EL (cell line): ENCODE measurements around the gene AGAP5.
"Not testable (repeated sequence)": the region's sequence is repeated elsewhere in the genome, so short reads cannot be mapped to it uniquely, and the experiment has no call there.

Experiments used
- DNase-seq: peaks from one replicate; pipeline ENCODE4 v3.0.0-alpha.2; 2016

Gene AGAP5

DNA sequence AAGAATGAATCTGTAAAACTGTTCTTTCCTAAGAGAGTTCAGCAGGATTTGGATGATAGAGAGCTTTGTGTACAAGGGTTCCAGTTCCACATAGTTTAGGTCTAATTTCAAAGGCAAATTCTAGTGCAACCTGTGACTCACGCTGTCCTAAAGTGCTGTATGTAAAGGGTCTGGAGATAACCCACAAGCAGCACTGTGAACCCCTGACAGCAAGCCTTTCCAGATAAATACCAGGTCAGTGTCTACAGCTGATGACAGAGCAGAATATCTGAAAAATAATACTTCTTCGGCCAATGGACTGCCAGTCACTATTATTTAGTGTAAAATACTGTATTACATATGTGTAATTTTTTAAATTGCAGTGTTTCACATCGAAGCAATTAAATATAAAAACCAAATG lies 16.0 kb upstream of the AGAP5 start:
- not testable (repeated sequence) for DNase-seq

DNA sequence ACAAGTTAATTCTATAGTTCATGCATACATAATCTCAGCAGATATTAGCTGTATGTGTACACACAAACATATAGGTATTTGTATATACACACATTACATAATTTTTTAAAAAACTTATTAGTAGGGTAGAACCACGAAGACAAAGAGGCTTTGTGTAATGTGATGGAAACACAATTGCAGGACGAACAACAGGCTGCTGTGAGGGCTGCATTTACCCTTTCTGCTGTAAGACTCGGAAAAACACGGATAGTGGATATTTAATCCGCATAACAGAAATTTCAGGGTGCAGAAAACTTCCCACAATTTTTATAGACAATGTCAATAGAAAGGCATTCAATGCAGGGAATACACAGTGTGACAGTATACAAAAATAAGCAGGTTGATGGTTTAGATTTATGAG lies 13.8 kb upstream of the AGAP5 start:
- DNase-seq: not testable (repeated sequence)

DNA sequence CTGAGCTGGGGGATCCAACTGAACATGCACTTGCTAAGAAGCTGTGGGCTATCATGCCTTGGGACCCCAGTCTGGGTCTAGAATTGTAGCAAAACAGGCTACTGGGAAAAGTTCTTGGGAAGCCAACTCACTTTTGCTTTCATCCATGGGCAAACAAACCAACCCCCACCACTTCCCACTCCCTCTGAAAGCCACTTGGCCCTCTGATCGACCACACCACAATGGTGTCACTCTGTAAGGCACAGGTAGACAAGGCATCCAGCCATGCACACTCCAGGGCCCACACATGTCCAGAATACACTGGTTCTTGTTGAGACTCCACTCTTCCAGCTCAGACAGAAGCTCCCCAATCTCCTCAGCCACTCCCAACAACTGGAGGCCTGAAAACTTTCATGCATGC lies 10.2 kb upstream of the AGAP5 start:
- DNase-seq: not testable (repeated sequence)

DNA sequence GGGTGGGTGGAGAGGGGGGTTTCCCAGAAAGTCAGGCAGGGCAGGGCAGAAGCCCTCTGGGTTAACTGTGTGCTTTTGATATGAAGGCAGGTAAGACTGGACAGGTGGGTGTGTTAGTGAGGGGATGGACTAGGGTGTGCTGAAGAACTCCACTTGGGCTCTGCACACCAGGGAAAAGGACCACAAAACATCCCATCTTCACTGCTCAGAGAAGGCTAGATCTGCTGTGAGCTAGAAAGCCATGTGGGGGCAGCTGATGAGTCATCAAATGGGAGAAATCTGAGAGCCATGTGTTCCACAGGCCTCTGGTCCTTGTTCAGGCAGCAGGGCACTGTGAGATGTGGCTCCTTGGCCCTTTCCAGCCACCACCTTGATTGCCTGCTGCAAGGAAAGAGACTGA lies 9.7 kb upstream of the AGAP5 start:
- not testable (repeated sequence) for DNase-seq

DNA sequence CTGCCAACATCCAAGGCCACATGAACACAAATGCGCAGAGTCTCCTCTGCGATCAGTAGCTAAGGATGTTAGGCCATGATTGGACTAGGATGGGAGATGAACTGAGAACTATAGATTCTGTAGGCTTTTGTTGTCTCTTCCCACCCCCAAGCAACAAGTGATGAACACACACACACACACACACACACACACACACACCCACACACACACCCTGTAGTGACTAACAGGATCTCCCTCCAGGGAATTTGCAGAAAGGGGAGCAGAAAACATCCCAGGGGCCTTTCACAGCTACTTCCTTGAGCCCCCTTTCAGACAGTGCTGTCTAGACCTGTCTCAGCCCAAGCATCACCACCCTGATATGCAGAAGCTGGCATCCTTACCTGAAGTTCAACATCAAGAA lies 8.6 kb upstream of the AGAP5 start:
- peak; percentile 13 for DNase-seq

DNA sequence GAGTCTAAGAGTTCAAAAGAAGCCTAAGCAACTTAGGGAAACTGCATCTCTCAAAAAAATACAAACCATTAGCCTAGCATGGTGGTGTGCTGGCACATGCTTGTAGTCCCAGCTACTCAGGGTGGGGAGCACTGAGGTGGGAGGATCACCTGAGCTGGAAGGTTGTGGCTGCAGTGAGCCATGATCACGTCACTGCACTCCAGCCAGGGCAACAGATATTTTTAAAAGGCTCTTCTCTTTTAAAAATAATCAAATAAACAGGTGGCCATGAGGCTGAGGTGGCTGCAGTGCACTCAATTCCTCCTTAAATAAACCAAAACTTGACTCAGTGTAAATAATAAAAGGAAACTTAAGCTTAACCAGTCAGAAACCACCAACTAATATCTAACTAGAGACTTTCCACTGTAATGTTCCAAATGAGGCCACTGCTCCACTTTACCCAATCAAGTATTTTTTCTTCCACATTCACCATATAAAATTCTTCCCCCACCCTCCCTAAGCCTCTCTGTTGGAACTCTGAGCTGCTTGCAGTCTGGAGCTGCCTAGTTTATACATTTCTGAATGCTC lies 7.7 kb upstream of the AGAP5 start:
- DNase-seq: not testable (repeated sequence)

DNA sequence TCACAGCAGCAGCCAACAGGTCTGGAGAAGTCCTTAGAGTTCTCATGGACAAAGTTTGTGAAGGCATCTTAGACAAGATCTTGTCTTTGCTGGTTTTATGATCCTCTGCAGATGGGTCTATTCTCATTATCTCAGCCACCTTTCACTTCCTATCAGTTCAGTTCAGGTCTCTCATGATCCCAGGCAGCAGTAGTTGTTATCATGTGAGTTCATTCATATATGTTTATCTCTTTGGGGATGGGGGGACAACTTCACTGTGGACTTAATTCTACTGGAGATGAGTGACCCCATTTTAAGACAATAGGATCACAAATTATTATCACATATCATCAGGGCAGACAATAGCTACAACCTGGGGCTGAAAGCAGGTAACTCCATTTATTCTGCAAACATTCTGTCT lies 6.0 kb upstream of the AGAP5 start:
- not testable (repeated sequence) for DNase-seq

DNA sequence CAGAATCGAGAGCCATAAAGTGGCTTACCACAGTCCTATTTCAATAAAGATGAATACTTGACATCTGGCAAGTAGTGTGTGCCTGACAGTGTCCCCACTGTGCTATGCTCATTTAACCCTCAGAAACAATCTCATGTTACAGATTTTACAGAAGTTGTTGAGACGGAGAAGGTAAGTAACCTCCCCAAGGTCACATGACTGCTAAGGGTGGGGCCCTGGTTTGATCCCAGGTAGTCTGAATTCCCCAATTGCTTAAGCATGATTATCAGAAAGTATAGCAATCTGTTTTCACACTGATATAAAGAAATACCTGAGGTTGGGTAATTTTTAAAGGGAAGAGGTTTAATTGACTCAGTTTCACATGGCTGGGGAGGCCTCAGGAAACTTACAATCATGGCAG lies 910 bp upstream of the AGAP5 start:
- not testable (repeated sequence) for DNase-seq

DNA sequence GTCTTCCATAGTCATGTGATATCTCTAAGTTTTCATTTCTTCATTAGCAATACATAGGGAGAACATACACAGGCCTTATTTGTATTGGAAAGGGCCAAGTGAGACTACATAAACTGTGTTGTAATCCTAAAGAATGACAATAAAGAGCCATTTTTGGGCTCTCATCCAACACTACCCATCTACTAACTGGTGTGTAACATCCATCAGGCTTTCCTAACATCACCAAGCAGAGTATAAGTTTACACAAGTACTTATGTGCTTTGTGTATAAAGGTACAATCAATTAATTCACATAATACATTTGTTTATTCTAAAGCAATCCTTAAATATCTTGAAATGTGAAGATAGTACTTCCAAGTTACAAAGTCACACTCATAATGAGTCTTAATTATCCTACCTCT lies 2.6 kb downstream of the AGAP5 start:
- DNase-seq: not testable (repeated sequence)

DNA sequence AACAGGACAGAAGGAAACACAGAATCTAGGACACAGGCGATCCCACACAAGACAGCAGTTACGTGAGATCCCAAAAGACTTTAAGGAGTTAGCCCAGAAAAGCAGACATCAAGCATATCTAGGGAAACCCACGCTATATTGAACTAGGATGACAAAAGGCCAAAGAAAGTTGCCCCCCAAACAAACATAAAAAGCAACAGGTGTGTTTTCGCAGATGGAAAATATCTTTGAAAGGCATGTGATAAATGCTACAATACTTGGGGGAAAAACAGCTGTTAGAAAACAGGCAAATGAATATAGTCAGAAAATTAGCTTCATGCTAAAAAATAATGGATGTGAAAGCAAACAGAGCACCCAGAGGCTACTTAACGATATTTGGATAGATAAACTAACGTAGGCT lies 7.2 kb downstream of the AGAP5 start:
- DNase-seq: not testable (repeated sequence)

DNA sequence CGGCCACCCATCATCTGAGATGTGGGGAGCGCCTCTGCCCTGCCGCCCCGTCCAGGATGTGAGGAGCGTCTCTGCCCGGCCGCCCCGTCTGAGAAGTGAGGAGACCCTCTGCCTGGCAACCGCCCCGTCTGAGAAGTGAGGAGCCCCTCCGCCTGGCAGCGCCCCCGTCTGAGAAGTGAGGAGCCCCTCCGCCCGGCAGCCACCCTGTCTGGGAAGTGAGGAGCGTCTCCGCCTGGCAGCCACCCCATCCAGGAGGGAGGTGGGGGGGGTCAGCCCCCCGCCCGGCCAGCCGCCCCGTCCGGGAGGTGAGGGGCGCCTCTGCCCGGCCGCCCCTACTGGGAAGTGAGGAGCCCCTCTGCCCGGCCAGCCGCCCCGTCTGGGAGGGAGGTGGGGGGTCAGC lies 8.3 kb downstream of the AGAP5 start:
- not testable (repeated sequence) for DNase-seq

DNA sequence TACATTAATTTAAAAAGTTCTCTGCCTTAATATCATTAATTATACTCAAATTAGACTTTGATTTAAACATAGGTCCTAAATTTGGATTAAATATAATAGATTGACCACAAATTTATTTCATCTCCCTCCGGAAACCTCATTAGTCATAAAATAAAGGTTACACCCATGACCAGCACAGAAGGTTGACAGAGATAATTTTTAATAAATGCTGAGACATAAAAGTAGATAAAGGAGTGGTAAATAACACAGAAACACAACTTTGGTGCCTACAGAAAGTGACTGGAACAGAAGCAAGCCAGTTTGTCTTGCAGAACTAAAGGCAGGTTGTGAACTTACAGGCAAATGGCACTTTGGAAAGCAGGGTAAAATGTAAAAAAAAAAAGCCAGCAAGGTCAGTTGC lies 10.3 kb downstream of the AGAP5 start:
- not testable (repeated sequence) for DNase-seq

DNA sequence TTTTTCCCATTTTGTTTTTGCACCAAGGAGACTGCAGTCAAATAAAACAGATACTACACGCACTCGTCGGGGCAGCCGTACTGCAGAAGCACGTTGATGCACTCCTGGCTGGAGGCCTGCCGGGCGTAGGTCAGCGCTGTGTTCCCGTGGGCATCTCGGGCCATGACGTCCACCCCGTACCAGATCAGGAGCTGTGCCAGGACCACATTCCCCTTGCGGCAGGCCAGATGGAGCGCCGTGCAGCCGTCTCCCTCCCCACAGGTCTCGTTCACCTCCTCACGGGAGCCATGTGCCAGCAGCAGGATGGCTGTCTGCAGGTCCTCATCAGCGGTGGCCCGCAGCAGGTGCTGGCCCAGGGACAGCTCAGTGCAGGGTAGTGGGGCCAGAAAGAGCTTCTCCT lies 23.4 kb downstream of the AGAP5 start:
- DNase-seq: not testable (repeated sequence)

DNA sequence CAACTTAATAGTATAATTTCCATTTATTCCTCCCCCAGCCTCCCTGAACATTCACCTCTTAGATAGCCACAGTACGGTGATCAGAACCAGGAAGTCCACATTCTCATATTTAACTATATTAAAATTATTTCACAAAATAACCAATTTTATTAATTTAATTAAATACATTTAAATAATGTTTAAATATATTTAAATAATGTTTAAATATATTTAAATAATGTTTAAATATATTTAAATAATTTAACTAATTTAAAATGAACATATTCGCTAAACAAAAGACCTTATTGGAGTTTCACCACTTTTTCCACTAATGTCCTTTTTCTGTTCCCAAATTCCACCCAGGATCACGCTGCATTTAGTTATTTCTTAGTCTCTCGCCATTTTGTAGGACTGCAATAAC lies 29.5 kb downstream of the AGAP5 start:
- not testable (repeated sequence) for DNase-seq

DNA sequence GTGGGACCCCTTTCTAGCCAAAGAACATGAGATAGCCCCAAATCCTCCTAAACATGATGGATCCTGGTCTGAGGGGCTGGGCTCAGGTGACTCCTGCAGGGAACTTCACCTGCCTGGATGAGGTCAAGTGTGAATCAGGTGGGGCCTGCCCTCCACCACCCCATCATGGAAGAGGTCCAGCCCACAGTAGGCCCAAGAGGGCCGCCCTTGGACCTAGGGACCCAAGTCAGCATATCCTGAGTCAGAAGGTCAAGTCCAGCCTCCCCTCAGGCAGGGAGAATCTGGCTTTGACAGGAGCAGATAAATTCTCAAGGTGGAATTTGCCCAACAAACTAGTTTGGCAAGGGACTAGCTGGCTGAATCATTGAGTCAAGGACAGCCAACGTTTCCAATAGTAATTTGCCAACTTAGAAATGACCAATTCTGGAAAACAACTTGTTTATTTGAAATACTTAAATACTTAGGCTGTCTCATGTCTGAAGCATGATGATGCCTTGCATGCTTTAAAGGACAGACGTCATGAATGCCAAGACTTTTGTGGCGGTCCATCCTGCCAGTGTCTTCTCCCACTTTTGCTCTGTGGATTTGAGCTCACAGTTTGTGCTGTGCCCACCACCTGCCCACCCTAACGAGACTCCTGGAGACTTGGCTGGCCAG lies 31.6 kb downstream of the AGAP5 start:
- DNase-seq: peak; percentile 60

DNA sequence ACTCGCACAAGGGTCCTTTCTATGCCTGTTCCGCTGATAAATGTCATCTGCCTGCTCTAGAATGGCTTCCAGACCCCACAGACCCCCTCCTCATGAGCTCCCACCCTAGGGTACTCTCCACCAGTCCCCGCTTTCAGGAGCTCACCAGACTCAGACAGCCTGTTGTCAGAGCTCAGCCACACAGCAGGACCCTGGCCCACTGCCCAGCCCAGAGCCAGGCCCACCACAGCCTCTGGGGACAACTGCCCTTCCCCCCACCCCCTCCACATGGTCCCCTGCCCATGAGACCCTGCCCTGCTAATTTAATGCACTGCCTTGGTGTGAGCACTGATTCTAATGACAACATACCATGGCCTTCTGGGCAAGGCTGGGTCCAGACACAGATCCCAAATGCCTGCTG lies 32.3 kb downstream of the AGAP5 start:
- DNase-seq: not testable (repeated sequence)

DNA sequence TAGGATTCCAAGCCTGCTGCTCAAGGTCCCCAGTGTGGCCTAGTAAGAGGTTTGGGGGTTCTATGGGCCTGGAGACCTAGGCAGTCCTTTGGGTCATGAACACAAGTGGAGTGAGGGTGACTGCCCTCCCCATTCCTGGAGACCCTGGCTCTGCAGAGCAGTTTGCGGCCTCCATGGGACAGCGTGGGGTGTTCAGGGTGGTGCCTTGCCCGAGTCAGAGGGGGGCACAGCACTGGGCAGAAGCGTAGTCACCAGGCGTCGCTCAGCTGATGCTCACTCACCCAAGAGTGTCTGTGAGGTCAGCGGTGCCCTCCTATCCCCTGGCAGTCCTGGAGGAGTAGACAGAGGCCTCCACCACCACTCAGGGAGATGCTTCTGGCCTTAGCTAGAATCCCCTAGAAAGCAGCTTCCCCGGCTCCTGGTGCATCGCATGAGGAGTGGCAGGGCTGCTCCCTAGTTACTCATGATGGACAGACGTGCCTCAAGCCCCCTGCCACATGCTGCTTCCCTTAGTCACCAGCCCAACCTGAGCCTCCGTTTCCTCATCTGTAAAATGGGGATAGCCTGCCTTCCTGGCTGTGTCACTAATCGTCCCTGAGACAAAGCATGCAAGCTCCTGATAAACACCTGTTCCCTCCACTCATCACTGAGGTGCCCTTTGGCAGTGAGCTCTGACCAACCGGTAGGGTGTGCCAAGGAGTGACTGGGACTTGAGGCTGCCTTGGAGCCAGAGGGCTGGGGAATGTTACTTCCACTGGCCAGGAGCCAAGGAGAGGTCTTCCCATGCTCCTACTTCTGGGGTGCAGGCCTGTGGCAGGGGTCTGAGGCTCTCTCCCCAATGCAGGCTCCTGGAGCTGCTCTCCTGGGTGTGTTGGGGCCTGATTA lies 33.5 kb downstream of the AGAP5 start:
- not testable (repeated sequence) for DNase-seq

DNA sequence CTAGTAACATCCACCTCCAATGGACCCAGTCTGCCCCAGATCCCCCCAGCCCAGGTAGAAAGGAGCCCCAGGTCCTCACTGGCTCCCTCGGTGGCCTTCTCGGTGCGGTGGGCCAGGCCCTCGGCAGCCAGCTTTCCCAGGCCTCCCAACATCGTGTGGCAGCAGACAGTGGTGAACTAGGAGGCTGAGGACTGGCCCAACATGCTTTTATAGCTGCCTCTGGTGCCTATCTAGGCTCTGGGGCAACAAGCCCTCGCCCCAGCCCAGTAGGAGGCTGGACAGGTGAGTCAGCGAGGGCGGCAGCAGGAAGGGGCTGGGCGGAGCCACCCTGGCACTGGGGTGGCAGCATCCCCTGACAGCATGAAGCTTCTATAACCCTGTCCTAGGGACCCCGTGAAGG lies 34.3 kb downstream of the AGAP5 start:
- DNase-seq: not testable (repeated sequence)

DNA sequence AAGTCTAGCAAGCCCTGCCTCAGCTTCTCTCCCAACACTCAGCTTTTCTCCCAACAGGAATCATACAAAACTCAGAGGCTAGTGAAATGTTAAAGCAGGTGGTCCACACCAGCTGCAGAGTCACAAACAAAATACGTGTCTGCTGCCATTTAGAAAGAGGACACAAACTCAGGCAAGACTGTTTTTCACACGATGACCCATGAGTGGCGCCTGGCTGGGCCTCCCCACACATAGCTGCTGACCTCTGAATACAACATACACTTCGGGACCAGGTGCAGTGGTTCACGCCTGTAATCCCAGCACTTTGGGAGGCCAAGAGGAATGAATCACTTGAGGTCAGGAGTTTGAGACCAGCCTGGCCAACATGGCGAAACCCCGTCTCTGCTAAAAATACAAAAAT lies 35.2 kb downstream of the AGAP5 start:
- DNase-seq: not testable (repeated sequence)

DNA sequence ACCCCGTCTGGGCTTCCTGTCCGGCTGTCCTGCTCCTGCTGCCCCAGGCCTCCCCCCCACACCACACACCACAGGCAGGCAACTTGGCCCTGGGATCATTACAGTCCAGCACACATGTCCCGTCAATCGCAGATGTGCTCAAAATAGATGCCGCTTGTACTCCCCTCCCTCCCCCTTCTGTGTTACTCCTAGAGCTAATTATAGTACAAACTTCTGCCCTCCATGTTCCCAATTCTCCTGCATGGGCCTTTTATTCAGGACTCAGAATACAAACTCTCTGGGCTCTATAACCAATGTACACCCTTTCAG lies 42.0 kb downstream of the AGAP5 start, which contains the start of gene SYNPO2L:
Gene SYNPO2L (minus strand): TSS at position 40 of the 309 bp plus-strand sequence. CDS start 107 bp downstream, outside the sequence.
- DNase-seq: no peak

DNA sequence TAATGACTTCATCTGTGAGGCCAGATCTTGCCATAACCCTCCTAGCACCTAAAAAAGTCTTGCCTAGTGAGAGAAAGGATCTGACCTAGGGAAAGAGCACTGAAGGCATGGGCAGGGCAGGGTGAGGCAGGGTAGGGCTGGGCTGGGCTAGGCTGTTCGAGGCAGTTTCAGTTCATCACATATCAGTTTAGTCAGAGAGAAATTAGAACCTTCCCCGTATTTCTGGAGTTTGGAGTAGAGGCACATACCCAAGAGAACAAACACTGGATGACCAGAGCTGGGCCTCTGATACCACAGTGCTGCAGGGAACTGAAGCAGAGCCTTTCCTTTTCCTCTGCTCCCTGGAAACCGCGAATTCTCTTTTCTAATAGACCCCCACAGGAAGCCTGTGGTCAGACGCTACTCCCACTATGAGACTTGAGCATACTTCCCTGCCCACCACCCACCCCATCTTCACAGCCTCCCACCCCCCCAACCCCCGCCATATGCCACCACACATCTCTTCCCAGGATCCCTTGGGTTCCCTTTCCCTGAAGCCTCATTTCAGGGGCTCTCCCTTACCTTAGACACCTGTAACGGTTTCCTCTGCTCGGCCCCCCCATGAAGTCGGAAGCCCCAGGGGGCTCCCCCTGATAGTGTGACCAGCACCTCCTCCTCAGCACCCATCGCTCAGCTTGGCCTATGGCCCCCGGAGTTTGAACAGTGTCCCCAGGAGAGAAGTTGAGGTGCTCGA lies 42.5 kb downstream of the AGAP5 start:
- no peak for DNase-seq

DNA sequence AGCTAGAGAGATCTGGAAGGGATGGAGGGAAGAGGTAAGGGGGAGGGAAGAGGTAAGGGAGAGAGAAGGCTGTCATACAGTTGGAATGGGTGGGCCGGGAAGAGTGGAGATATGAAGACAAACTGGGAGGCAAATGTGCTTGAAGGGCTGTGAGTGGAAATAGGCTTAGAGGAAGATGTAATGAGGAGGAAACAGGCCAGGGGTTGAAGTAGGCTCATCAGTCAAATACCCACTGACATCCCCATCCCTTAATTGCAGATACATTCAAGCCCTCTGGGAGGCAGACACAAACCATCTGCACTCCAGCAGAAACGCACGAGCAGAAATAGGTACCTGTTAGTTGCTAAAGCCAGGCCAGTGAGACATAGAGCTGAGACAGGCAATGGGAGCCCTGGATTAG lies 44.2 kb downstream of the AGAP5 start:
- peak; percentile 26 for DNase-seq

DNA sequence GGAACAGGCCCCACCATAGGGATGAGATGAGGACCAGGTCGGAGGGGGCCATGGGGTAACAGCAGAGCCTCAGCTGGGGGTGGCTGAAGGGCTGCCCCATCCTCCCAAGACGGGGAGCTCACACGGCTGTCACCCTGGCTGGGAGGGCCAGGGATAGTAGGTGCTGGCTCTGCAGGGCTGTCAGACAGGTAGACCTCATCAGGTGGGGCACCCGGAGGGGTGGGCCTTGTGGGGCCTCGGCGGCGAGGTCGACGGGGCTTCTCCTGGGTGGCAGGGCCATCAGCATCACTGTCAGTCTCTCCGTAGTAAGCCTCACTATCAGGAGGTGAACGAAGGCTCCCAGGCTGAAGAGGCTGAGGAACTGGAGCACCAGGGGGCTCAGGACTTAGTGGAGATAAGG lies 44.7 kb downstream of the AGAP5 start:
- no peak for DNase-seq
